Stimulated activated CD8-positive, alpha-beta memory T cell treated with anti-CD3 and anti-CD28 coated beads, Interleukin-4, amount 100 ng/mL, for 4 hours (primary cell): ENCODE data around the gene ADAMTS8.

Source experiments
- DNase-seq, 2 donors: peaks; one replicate each; pipeline ENCODE4 v3.0.0-alpha.2; 2020; ENCODE audit warnings: low read depth in 2 of 2, low spot score in 1 of 2

Gene ADAMTS8

GRCh38 chr11:130428316-130429119, at the start of gene ADAMTS8:
Gene ADAMTS8 (minus strand): TSS chr11:130428609. CDS start chr11:130428286, 323 bp downstream.
- DNase-seq: no peak

GRCh38 chr11:130477586-130478203, 49.3 kb upstream of the ADAMTS8 start:
- no peak for DNase-seq

GRCh38 chr11:130476922-130477491, 48.6 kb upstream of the ADAMTS8 start:
- no peak for DNase-seq

GRCh38 chr11:130476200-130476921, 48.0 kb upstream of the ADAMTS8 start:
- no peak for DNase-seq

GRCh38 chr11:130475426-130476053, 47.1 kb upstream of the ADAMTS8 start:
- no peak for DNase-seq

GRCh38 chr11:130474637-130475400, 46.4 kb upstream of the ADAMTS8 start:
- no peak for DNase-seq

GRCh38 chr11:130473795-130474377, 45.5 kb upstream of the ADAMTS8 start:
- no peak for DNase-seq

- no peak for DNase-seq
Observed at GRCh38 chr11:130473056-130473794, 44.8 kb upstream of the ADAMTS8 start.

- DNase-seq: no peak
Observed at GRCh38 chr11:130472434-130472961, 44.1 kb upstream of the ADAMTS8 start.

GRCh38 chr11:130471731-130472433, 43.5 kb upstream of the ADAMTS8 start:
- no peak for DNase-seq

GRCh38 chr11:130470832-130471706, 42.7 kb upstream of the ADAMTS8 start:
- DNase-seq: no peak

GRCh38 chr11:130469181-130469580, 40.8 kb upstream of the ADAMTS8 start:
- no peak for DNase-seq

GRCh38 chr11:130467116-130467900, 38.9 kb upstream of the ADAMTS8 start:
- DNase-seq: no peak

GRCh38 chr11:130465263-130465662, 36.9 kb upstream of the ADAMTS8 start:
- DNase-seq: no peak

GRCh38 chr11:130464291-130464812, 35.9 kb upstream of the ADAMTS8 start:
- no peak for DNase-seq

- no peak for DNase-seq
Observed at GRCh38 chr11:130462931-130463330, 34.5 kb upstream of the ADAMTS8 start.
